AG09319 (cell line): Measurements from ENCODE around the gene PPDPF.

ENCODE experiments used
- DNase-seq: peaks from one replicate; pipeline ENCODE4 v3.0.0-alpha.2; 2010; ENCODE audit warnings: low read depth; ENCODE audit errors: extremely low read depth
- CTCF ChIP-seq: IDR thresholded peaks from 2 replicates; pipeline ENCODE4 v1.5.1; 2011; ENCODE audit warnings: low read depth, mild to moderate bottlenecking, inconsistent platforms, low read length, moderate library complexity

The PPDPF gene

DNA sequence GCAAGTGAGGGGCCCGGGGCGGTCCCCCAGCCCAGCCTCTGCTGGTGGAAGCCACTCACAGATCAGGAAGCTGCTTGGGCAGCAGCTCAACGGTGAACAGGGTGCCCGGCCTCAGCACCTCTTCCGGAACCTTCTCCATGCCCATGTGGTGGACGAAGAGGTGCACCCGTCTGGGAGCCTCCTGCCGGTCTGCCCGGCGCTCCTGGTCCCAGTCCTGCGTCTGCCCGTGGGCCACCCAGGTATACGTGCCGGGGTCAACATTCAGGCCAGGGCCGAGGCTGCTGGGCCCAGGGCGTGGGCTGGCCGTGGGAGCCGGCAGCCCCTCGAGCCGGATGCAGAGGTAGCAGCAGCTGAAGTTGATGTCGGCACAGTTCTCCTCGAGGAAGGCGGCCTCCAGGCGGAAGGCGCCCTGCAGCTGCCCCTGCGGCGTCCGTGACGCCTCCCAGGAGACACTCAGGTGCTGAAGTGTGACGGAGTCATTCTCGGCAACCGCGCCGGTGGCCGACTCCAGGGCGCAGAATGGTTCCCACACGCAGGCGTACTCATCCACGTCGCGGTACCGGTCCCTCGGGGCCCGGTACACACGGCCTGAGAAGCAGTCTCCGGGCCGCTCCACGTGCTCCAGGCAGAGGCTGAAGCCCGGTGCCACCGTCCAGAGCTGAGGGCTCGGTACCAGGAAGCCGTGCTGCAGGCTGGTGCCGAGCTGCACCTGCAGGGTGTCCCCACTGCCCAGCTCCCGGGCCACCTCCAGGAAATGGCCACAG is 42.1 kb downstream of the PPDPF start:
- DNase-seq, result no peak
- no peak for TF ChIP-seq CTCF

DNA sequence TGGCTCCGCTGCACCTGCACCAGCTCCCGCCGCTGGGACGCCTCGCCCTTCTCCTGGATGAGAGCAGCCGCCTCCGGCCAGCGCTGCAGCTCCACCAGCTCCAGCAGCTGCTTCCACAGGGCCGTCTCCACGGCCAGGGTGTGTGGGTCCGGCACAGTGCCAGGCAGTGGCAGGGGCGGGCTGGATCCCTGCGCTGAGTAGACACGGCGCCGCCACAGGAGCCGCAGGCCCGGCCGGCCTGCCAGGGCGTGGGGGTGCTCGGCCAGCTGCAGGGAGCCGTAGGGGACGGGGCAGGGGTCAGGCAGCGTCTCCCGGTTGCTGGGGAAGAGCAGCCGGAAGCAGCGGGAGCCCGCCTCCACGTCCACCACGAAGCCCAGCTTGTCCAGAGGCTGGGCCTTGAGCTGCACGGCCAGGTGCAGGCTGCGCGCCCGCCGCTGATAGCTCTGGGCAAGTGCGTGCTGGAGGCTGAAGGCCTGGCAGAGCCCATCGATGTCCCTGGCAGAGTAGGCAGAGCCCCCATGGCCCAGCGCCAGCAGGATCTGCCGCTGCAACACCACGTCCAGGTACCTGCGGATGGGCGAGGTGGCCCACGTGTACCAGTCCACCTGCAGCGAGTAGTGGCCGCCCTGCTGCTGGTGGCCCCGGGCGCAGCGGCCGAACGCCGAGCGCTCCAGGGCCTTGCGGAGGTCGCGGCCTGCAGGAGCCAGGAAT is 42.8 kb downstream of the PPDPF start:
- DNase-seq, result no peak
- TF ChIP-seq CTCF, result no peak

DNA sequence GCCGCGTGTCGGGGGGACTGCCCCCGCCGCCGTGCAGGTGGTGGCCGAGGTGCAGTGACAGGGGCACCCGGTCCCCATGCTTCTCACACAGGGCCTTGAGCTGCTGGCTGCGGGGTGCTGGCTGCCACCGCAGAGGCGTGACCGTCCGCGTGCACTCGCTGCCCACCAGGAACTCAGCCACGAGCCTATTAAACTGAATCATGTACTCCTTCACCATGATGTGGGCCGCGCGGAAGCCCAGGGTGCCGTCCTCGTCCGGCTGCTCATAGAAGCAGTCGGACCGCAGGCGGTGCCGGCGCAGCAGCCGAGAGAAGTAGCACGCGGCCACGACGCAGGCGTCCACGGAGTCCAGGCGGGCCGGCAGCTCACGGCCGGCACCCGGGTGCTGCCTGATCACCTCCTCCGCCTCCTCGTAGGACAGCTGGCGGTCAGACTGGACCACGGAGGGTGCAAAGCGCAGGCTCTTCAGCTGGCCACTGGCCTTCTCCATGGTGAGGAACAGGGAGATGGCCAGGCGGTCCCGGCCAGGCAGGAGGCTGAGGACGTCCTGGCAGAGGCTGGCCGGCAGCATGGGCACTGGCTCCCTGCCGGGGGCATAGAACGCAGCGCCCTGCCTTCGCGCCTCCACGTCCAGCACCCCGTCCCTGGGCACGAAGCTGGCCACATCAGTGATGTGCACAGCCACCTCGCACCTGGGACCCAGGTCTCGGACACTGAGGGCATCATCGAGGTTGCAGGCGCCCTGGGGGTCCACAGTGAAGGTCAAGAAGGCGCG is 43.7 kb downstream of the PPDPF start:
- no peak for TF ChIP-seq CTCF
- no peak for DNase-seq

- no peak for TF ChIP-seq CTCF
- no peak for DNase-seq
These were observed 44.6 kb downstream of the PPDPF start for GRCh38 chr20:63565021-63565698.

- TF ChIP-seq CTCF, result no peak
- DNase-seq, result no peak
These were observed 45.3 kb downstream of the PPDPF start for GRCh38 chr20:63565699-63566335.

GRCh38 chr20:63566395-63567135 is 46.0 kb downstream of the PPDPF start:
- TF ChIP-seq CTCF, result no peak
- no peak for DNase-seq
